NK-92 treated with Interleukin-12 subunit alpha and Interleukin-12 subunit beta, amount 100 ng/mL, for 24 hours (cell line): ENCODE results near the gene MYLIP.

Source experiments
- DNase-seq: peaks from one replicate; lab custom pipeline; 2025; lab: John Stamatoyannopoulos, UW

Gene MYLIP

GRCh38 chr6:16128759-16129622, at the start of gene MYLIP:
MYLIP (plus strand) TSS chr6:16129086; CDS start chr6:16129323, 237 bp downstream.
- peak; percentile 97 for DNase-seq

GRCh38 chr6:16079354-16079753, 49.5 kb upstream of the MYLIP start:
- DNase-seq = no peak

GRCh38 chr6:16080204-16080603, 48.7 kb upstream of the MYLIP start:
- no peak for DNase-seq

- no peak for DNase-seq
Measured at GRCh38 chr6:16081326-16081725, 47.6 kb upstream of the MYLIP start.

GRCh38 chr6:16082361-16082760, 46.5 kb upstream of the MYLIP start:
- DNase-seq = no peak

- DNase-seq = no peak
Measured at GRCh38 chr6:16086965-16087364, 41.9 kb upstream of the MYLIP start.

- no peak for DNase-seq
Measured at GRCh38 chr6:16087386-16087785, 41.5 kb upstream of the MYLIP start.

- DNase-seq = no peak
Measured at GRCh38 chr6:16088409-16088808, 40.5 kb upstream of the MYLIP start.

- no peak for DNase-seq
Measured at GRCh38 chr6:16089232-16090062, 39.4 kb upstream of the MYLIP start.

- no peak for DNase-seq
Measured at GRCh38 chr6:16090452-16090851, 38.4 kb upstream of the MYLIP start.

GRCh38 chr6:16090920-16091319, 38.0 kb upstream of the MYLIP start:
- no peak for DNase-seq

GRCh38 chr6:16092140-16092539, 36.7 kb upstream of the MYLIP start:
- no peak for DNase-seq

GRCh38 chr6:16092990-16093389, 35.9 kb upstream of the MYLIP start:
- no peak for DNase-seq

GRCh38 chr6:16095180-16095579, 33.7 kb upstream of the MYLIP start:
- no peak for DNase-seq

- no peak for DNase-seq
Measured at GRCh38 chr6:16097382-16098171, 31.3 kb upstream of the MYLIP start.

- no peak for DNase-seq
Measured at GRCh38 chr6:16098211-16098610, 30.7 kb upstream of the MYLIP start.

GRCh38 chr6:16102208-16102607, 26.7 kb upstream of the MYLIP start:
- no peak for DNase-seq

- DNase-seq = no peak
Measured at GRCh38 chr6:16103722-16104121, 25.2 kb upstream of the MYLIP start.

- DNase-seq = no peak
Measured at GRCh38 chr6:16104624-16105433, 24.1 kb upstream of the MYLIP start.

- no peak for DNase-seq
Measured at GRCh38 chr6:16105854-16106253, 23.0 kb upstream of the MYLIP start.

- no peak for DNase-seq
Measured at GRCh38 chr6:16106991-16107787, 21.7 kb upstream of the MYLIP start.
